ENCODE results near the gene UPK3B. TPM values are rescaled to one million over a fixed set of nuclear protein-coding genes. Genes with fewer than 3 reads are reported as not detected.
"Not testable (repeated sequence)": the region's sequence is repeated elsewhere in the genome, so short reads cannot be mapped to it uniquely, and the experiment has no call there.

Gene UPK3B
- polyA plus RNA-seq, 3 donors from 2014 or later: not detected

DNA sequence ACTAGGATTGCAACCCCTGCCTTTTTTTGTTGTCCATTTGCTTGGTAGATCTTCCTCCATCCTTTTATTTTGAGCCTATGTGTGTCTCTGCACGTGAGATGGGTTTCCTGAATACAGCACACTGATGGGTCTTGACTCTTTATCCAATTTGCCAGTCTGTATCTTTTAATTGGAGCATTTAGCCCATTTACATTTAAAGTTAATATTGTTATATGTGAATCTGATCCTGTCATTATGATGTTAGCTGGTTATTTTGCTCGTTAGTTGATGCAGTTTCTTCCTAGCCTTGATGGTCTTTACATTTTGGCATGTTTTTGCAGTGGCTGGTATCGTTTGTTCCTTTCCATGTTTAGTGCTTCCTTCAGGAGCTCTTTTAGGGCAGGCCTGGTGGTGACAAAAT is 54.6 kb downstream of the UPK3B start:
- peaks cover 13 to 32% of the 10 kb centered on the region in 2 donors for H3K4me1 Mint-ChIP-seq
- H3K9me3 Mint-ChIP-seq; DNase-seq; H3K36me3 Mint-ChIP-seq; H3K4me3 Mint-ChIP-seq; H3K27ac Mint-ChIP-seq; H3K27me3 Mint-ChIP-seq (ENCODE audit: low read depth in 3 of 3): not testable (repeated sequence)

Other genes starting within 250 kb of the UPK3B start
- 10 to 100 TPM; 11.2 to 49.8 (median 34.6) TPM for gene HSPB1, start 207.9 kb upstream of the UPK3B start, polyA plus RNA-seq
- 1 to 10 TPM; 1.1 to 3.2 (median 1.4) TPM for gene YWHAG, start 151.6 kb upstream of the UPK3B start, polyA plus RNA-seq
- under 1 TPM in 2 of 3 donors, not detected in 1; 0.46 to 0.66 TPM for gene SSC4D, start 100.9 kb upstream of the UPK3B start, polyA plus RNA-seq
- gene ZP3, start 85.6 kb upstream of the UPK3B start, polyA plus RNA-seq: 1 to 10 TPM in 1 of 3 donors, under 1 TPM in 1, not detected in 1; 0.49 to 5.0 TPM
- 10 to 100 TPM in 1 of 3 donors, 1 to 10 TPM in 2; 5.2 to 15.3 (median 9.1) TPM for gene DTX2, start 48.8 kb upstream of the UPK3B start, polyA plus RNA-seq
- under 1 TPM in 2 of 3 donors, not detected in 1; 0.07 to 0.18 TPM for gene SPDYE16, start 32.7 kb downstream of the UPK3B start, polyA plus RNA-seq
- 10 to 100 TPM in 1 of 3 donors, 1 to 10 TPM in 2; 3.1 to 10.9 (median 5.3) TPM for gene POMZP3, start 116.7 kb downstream of the UPK3B start, polyA plus RNA-seq